Measurements from ENCODE around the gene ASB7.
"Not testable (repeated sequence)": the region's sequence is repeated elsewhere in the genome, so short reads cannot be mapped to it uniquely, and the experiment has no call there.

ASB7 gene

DNA sequence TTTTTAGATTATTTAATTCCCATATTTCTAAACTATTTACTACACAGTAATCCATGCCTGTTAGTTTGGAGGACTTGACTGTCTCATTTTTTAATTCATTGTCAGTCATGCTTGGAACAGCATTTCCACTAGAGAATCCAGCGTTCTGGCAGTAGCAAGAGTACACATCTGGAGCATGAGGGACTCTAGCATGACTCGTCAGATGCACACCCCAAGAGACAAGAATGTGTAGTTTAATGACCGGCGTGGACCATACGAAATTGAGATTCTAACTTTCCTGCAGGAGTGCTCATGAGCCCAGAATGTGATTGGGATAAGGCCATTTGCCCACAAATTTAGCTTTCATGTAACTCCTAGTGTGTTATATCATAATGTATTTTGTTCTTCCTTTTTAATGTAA lies 48.9 kb downstream of the ASB7 start:
- DNase-seq (ENCODE audit: low spot score) = no peak

DNA sequence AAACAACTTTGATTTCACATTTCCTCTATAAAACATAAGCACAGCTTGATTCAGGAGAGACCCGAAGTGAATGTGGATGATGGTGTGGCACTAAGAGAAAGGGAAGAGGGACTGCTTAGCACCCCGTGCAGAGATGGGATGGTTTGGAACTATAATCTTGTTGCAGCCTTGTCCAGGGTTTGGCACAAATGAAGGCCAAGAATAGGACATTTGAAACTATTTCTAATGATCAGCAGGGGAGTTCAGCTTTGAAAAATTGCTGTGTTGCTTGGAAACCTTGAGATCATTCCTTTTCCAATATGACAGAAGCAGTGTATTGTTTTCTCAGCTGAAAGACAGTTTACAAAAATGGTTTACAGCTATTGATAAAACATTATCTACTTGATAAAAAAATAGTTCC lies 49.7 kb downstream of the ASB7 start:
- no peak for DNase-seq (ENCODE audit: low spot score)

DNA sequence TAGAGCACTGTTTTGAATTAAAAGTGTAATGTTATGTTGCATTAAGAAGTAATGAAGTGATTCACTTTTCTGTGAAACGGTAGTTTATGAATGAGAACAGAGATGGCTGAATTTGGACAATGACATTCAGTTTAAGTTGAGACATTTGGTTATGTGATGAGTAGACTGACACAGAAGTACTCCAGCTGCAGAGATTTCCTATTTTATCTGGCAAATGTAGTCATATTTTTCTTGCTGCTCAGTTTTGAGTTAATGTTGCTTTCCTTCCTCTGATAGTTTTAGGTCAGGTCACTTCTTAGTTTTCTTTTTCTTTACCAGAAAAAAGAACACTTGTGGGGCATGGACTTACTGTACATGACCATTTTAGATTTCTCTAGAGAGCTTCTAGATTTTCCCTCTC lies 51.2 kb downstream of the ASB7 start:
- DNase-seq (ENCODE audit: low spot score) = no peak

DNA sequence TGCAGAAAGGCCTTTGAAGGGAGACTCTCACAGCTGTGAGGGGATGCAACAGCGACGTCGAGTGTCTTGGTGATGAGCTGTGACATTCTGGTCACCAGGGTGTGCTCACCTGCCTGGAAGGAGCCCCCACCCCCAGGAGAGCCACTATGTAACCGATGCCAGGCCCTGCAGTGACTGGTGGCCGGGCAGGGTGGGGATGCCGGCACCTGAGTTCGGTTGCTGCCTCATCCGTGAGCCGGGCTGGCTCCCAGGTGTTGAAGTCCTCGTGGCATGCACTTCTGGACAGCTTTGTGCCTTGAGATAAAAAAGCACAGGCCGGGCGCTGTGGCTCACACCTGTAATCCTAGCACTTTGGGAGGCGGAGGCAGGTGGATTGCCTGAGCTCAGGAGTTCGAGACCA lies 56.5 kb downstream of the ASB7 start:
- no peak for DNase-seq (ENCODE audit: low spot score)

DNA sequence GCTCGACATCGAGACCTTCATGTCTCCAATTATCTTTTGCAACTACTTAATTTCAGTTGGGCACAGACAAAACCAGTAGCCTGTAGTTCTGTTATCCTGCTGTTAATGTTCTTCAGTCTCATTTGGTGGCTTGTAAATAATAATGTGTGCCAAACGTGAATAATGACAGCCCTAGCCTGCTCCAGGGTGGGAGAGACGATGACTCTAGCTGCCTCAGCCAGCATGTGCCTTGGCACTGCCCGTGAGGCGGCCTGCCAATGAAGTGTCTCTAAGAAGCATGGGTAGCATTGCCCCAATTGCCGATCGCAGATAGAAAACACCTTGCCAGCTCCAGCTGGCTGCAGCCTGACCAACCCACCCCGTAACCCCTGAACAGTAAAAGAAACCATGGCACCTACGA lies 58.8 kb downstream of the ASB7 start:
- no peak for DNase-seq (ENCODE audit: low spot score)

DNA sequence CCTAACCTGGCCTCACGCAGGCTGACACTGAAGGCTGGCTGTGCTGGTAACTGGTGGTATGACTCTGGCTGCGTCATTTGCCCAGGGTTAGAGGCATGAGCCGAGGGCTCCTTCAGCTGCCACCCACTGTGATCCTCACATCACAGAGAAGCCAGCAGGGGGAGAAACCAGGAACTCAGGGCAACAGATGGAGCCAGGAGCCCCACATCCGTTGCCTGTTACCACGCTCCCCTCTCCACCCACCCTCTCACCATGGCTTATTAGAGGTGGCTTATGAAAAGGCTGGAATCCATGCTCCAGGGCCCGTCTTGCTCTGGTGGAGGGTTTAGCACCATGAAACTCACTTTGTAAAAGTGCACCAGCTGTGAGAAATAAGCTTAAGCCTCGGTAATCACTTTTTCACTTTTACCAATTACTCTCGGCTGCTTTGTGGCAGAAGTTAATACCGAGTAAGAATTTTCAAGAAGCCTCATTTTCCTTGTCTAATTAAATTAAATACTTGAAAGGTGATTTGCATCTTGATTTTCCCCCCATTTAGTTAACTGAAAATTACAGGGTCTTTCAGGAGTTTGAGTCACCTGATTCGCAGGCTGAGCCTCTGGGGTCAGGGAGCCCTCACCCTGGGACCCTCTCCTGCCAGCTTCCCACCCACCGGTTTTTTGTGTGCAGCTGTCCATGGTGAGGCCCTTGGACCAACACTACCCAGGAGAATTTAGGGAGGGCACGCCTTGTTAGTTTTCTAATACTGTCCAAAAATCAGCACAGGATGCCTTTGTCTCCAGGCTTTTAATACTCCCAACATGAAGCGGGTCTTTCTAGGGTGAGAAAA lies 60.9 kb downstream of the ASB7 start:
- no peak for DNase-seq (ENCODE audit: low spot score)

DNA sequence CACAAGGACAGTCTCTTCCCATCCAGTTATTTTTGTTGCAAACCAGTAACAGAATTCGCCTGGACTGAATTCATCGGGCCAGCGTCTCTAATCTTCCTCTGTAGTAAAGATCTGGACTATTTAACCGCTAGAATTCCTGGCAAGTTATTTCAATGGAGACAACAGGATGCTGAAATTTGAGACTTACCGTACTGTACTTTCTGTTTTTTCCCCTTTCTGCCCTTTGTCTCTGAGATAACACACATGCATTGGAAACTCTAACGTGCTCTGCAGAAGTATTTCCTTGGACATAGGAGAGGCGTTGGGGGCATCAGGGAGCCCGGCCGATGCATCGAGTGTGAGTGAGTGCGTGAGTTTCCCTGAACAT lies 61.5 kb downstream of the ASB7 start:
- DNase-seq (ENCODE audit: low spot score) = no peak

DNA sequence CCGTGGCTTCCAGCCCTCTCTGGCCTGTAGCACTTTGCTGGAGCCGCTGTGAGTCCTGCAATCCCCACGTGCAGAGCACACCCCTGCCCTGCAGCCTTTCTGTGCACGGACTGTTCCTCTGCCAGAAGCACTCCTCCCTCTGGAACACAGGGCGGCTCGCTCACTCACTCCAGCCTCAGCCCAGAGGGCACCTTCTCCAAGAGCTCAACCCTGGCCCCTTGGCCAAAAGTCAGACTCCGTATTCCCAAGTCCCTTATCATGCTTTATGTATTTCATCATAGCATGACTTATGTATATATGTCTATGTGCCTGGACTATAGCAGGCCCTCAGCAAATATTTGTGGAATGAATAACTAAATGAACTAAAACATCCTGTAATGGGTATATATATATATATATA lies 63.2 kb downstream of the ASB7 start:
- no peak for DNase-seq (ENCODE audit: low spot score)

DNA sequence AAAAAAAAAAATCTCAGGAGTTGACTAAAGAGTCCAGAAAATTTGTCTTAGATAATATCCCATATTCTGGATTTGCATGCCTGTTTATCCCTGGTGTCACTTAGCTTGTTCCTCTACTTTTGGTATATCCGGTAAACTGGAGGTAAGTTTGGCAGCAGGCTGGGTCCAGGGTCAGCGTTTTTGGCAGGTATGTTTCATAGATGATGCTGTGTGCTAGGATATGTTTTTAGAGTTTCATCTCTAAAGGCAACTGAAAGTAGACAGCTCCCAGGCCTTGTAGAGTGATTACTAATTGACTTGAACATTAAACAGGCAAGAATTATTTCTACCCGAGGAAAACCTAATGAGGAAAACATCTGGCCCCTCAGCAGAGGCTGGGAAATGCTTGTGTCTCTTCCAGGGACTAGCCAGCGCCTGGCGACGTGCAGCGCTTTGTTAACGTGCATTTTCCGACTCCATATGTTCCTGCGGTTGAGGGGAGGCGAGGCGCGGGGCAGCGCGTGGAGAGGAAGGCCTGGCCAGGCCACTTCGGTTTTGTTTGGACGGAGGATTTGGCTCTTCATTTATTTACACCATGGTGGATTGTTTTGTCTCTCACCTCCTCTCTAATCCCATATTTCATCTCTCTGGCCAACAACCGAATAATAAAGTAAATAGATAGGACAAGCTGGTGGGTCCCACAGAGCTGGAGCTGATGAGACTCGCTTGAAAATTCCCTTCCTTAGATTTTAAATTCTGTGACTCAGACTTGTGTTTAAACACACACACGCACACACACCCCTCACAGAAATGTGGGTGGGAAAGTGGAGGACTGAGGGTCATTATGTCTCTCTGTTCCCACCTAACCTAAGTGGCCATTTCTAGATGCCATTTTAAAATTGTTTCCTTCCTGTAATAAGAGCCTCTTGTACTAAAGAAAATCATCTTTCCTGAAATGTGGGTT lies 65.3 kb downstream of the ASB7 start:
- no peak for DNase-seq (ENCODE audit: low spot score)

DNA sequence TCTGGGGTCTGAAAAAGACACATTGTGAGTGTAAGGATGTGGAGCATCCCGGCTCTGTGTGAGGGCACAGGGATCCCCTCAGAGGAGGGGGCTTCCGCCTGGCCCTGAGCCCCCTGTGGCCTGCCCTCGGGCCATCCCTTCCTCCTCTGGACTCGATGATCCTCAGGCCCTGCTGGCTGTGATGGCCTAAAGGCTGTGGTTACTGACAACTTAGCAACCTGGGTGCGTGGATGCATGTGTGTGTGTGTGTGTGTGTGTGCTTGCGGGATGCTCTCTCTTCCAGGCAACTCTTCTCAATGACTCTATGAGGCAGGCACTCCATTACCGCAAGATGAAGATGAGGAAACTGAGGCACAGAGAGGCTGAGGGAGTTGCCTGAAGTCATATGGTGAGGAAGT lies 66.0 kb downstream of the ASB7 start:
- no peak for DNase-seq (ENCODE audit: low spot score)

DNA sequence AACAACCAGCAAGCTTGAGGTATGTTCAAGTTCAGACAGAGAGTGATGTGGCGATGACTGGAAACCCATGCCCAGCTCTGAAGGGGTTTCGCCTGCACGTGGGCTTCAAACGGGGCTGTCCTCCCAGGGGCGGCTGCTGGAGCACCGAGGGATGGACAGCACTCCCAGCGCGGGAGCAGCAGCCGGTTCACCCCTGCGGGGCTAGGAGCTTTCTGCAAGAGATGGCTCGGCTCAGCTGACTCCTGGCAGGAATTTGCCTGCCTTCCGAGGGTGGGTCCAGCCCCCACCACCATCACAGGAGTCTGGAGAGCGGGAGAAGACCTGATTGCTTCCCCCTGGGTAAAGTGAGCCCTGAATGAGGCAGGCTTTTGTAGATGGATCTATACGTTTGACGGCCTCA lies 66.9 kb downstream of the ASB7 start:
- DNase-seq (ENCODE audit: low spot score) = no peak

DNA sequence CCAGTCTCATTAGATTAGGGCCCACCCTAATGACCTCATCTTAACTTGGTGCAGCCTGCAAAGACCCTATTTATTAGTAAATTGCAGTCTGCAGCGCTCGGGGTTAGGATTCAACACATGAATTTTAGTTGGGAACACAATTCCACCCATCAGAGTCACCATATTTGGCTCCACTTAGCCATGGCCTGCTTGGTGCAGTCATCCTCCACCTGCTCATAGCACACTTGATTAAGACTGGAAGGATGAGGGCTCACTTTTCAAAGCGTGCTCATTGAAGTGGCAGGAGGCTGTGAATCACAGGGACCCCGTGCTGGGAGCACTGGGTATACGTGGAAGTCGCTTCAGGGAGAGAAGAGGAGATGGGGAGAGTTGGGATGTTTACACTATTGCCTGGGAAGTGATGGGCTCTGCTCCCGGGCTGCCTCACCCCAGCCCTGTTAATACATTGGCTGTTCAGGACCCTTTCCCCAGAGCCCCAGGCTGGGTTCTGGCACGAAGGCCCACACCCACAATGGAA lies 68.2 kb downstream of the ASB7 start:
- no peak for DNase-seq (ENCODE audit: low spot score)

DNA sequence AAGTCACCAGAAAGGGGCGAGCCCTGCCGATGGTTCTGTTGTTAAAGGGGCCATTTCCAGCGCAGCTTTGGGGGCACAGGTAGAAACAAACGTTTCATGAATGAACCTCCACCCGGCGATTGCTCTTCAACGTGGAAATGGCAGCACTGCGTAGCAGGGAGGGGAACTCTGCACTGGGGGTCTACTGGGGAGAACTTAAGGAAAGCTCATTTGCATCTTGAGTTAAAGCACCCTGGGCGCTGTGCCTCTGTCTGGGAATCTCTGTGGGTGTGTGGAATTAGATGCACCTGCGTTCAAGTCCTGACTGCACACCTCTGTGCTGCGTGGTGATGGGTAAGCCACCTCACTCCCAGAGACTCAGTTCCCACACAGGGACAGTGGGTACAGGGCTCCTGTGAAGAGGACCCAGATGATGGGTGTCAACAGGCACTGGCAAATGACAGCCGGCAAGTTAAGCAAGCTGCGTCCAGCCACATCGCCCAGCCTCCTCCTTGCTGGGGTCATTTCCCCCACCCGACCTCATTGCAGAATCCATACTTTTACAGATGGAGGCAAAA lies 68.8 kb downstream of the ASB7 start:
- DNase-seq (ENCODE audit: low spot score) = no peak

DNA sequence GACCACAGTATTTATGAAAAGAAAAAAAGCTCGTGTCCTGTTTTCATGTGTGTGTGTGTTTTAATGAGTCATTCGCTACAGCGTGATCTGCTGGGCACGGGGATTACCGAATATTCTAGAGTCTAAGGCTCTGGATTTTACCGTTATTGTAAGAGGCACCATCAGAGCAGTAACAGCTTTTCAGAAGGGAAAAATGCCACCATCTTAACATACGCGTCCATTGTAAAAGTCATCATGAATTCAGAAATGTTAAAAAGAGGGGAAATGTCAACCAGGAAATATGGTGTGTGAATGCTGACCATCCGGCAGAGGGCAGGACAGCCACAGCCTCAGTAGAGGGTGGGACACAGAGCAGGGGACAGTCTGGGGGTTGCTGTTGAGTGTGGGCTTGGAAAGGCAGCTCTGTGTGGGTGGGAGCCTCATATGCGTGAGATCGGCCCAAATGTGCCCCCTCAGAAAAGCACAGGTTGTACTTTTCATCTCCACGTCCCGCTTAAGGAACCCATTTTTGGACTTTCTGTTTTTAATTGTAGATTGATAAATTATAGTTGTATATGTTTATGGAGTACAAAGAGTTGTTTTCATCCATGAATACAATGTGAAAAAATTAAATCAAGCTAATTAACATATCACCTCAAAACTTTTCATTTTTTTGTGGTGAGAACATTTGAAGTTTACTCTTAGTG lies 69.6 kb downstream of the ASB7 start:
- no peak for DNase-seq (ENCODE audit: low spot score)

DNA sequence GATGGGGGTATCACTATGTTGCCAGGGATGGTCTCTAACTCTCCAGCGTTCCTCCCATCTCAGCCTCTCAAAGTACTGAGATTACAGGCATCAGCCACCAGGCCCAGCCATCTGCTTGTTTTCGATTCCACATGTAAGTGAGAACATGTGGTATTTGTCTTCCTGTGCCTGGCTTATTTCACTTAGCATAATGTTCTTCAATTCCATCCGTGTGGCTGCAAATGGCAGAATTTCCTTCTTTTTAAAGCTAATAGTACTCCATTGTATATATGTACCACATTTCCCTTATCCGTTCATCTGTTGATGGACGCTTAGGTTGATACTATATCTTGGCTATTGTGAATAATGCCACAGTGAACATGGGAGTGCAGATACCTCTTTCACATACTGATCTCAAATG lies 70.6 kb downstream of the ASB7 start:
- DNase-seq (ENCODE audit: low spot score) = no peak

DNA sequence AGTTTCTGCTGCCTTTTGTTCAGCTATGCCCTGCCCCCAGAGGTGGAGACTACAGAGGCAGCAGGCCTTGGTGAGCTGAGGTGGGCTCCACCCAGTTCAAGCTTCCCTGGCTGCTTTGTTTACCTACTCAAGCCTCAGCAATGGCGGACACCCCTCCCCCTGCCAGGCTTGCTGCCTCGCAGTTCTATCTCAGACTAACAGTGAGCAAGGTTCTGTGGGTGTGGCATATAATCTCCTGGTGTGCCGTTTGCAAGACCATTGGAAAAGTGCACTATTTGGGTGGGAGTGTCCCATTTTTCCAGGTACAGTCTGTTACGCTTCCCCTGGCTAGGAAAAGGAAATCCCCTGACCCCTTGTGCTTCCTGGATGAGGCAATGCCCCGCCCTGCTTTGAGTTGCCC lies 76.8 kb downstream of the ASB7 start:
- DNase-seq (ENCODE audit: low spot score) = not testable (repeated sequence)

DNA sequence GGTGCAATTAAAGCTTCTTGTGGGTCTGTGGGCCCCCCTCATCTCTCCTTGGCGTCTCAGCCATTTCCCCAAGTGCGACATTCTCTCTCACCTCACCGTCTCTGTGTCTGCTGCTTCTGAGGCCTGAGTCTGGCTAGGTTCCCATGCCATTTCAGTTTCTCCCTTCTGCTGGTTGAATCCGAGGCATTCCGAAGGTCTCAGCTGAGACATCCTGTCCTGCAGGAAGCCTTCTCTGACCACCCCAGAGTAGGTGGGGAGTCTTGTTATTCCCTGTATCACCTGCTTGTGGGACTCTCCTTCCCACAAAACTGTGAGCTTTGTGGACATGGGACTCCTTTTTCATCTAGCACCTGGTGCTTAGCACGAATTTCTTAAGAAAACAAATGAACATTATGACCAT lies 78.3 kb downstream of the ASB7 start:
- no peak for DNase-seq (ENCODE audit: low spot score)

DNA sequence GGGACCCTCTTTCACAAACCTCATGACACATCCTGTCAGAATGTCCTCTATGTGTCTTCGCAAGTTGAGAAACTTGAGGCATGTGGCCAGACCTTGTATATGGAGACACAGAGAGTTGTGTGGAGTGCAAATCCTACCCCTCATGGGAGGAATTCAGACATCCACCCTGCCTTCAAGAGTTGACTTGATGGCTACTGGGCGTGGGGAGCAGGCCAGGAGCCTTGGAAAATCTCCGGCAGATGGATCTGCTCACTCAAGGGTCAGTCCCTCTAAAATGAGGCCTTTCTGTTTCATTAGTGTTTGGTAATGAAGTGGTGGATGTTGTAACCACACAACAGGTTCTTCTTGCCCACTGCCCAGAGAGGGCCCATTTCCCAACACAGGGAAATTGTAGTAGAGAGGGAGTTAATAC lies 79.0 kb downstream of the ASB7 start:
- no peak for DNase-seq (ENCODE audit: low spot score)

DNA sequence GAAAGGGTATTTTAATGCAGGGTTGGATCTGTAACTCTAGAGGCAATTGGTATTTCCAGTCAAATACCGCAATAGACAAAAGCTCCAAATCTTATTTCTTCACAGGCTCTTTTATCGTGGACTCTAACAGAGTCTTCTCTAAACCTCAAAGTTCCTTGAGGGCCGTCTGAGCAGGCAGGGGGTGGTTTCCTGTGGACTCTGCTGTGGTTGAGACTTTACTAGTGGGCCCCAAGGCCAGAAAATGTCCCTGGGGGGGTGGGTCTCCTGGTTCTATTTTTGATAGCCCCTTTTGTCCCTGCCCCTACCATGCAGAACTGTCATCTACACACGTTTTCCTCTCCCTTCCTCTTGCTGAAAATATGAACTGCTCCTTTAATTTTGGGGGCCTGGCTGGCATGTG lies 80.1 kb downstream of the ASB7 start:
- DNase-seq (ENCODE audit: low spot score) = no peak

DNA sequence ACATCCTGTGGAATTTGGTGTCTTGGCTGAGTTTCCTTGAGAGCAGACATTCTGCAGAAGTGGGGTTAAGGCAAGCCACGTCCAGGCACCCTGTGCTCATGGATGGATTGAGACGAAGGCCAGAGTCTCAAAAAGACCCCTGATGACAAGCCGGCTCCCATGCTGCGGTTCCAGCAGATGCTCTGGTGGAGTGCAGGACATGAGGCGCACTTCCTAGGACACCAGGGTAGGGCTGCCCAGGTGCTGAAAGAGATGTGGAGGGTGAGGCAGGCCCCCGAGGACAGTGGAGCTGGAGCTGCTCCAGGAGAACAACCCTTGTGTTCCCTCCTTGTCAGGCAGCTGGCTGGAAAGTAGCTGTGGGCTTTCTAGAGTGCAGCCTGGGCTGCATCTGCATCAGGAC lies 81.0 kb downstream of the ASB7 start:
- no peak for DNase-seq (ENCODE audit: low spot score)

DNA sequence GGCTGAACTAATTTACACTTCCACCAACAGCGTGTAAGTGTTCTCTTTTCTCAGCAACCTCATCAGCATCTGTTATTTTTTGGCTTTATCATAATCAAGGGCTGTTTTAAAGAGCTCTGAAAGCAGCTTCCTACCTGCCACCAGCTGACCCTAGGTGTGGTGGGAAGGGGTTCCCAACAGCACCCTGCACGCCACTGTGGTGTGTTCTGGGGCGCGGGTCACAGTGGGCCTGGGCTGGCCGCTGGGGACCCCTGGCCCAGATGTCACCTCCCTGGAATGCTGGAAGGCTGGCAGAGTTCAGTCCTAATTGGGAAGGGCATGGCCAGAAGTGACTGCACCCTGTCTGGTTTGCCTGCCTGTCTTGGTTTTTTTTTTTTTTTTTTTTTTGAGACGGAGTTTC lies 82.2 kb downstream of the ASB7 start:
- no peak for DNase-seq (ENCODE audit: low spot score)

DNA sequence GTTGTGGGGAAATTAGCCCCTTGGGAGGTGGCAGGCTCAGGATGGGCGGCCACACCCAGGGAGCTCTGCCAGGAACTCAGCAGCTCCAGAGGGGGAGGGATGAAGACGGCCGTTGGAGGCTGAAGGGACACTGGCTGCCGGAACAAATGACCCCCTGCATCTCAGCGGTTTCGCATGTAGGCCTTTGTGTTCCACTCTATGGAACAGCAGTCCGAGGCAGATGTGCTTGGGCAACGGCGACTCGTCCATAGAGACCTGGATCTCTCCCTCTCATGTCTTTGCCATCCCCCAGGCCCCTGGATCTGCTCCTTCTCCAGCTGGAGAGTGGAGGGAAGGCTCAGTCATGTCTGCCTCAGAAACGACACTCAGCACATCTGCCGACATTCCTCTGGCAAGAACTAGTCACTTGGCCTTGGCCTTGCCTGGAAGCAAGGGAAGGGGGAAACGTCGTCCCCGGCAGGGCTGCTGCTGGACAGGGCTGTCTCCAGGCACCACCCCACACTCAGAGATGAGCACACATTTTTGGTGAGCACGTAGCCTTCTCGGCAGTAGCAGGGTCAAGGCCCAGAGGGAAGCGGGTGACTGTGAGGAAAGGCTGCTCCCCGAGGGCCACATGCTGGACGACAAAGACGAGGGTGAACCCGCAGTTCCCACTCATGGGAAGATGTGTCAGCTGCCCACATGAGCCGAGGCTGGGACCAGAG lies 83.8 kb downstream of the ASB7 start:
- DNase-seq (ENCODE audit: low spot score) = no peak
